Stimulated activated CD4-positive, alpha-beta T cell treated with anti-CD3 and anti-CD28 coated beads, TNF-alpha, amount 100 ng/mL, for 24 hours (primary cell): ENCODE data around the gene PTPRH.
"Not testable (repeated sequence)": the region's sequence is repeated elsewhere in the genome, so short reads cannot be mapped to it uniquely, and the experiment has no call there.

Source experiments
- DNase-seq, 3 experiments: peaks; one replicate each; pipeline ENCODE4 v3.0.0-alpha.2; 2020; ENCODE audit warnings: low read depth in 3 of 3

PTPRH gene

DNA sequence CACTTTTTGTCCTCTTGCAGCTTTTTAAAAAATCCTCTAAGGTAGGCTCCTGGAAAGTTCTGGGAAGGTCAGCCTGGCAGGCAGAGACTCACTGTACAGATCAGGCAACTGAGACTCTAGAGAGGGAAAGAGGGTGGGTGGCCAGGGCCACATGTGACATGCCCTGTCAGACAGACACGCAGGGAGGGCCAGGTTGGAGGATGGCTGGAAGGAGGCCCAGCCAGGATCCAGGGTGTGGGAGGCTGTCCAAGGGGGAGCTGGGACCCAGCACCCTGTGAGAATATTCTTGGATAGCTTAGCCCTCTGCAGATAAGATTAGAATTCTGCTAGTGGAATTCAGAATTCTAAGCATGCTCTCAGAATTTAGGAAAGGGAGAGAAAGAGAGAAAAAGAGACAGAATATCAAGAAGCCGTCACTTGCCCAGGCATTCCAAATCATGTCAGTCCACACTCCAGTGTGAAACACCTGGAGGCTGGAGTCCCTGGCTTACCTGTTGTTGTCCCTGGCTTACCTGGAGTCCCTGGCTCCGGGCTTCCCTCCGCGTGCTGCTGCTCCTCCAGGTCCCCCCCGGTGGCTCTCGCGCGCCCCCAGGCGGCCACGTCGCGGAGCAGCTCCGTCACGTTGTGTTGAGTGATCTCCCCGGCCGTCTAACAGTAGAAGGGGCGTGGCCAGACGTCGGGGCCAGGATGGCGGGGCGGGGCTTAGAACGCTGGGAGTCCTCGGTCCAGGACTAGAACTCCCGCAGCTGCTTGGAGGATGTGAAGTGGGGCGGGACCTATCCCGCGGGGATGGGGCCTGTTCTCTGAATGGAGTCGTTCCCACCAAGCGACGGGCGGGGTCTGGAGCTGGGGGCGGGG is 48.9 kb downstream of the PTPRH start:
- DNase-seq = peak; percentile 75 to 90 (median 82)

DNA sequence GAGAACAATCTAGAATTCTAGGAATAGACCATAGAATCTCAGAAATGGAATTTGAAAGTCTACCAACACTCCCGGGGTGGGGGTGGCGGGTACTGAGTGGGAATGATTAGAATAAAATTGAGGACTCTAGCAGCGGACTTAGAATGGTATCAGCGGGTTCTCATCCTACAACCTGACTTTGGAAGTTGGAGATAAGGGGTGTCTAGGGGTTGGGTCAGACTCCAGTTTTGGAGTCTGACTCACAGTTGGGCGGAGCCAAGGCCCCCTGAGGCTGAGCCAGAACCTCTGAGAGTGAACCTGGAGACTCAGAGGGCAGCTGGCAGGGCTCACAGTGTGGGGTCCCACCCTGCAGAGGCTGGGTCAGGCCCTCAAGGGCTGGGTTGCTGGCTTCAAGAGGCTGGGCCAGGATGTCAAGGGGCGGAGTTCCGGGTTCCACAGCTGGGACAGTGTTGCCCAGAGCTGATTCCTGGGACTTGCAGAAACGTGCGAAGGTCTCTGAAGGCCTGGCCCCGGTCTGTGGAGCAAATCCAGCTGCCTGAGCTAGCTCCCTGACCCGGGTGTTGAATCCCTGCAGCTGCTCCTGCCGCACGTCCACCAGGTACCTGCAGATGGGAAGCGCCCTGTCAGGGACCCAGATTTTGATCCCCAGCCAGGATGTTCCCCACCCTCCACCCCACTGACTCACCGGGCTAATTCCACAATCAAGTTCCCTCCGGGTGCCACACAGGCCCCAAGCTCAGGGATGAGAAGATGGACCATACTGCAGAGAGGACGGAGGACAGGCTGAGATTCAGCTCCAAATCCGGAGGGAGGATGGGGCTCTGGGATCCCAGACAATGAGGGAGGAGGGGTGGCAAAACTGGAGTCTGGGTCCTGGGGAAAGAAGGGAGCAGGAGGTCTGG is 50.2 kb downstream of the PTPRH start:
- DNase-seq = no peak

GRCh38 chr19:55158423-55158822 is 50.9 kb downstream of the PTPRH start:
- no peak for DNase-seq

GRCh38 chr19:55157064-55157908 is 52.0 kb downstream of the PTPRH start, which contains the start of gene TNNI3:
Gene TNNI3, minus strand, starts transcription at chr19:55157732. Its CDS starts 143 bp downstream, at chr19:55157589.
- no peak for DNase-seq

DNA sequence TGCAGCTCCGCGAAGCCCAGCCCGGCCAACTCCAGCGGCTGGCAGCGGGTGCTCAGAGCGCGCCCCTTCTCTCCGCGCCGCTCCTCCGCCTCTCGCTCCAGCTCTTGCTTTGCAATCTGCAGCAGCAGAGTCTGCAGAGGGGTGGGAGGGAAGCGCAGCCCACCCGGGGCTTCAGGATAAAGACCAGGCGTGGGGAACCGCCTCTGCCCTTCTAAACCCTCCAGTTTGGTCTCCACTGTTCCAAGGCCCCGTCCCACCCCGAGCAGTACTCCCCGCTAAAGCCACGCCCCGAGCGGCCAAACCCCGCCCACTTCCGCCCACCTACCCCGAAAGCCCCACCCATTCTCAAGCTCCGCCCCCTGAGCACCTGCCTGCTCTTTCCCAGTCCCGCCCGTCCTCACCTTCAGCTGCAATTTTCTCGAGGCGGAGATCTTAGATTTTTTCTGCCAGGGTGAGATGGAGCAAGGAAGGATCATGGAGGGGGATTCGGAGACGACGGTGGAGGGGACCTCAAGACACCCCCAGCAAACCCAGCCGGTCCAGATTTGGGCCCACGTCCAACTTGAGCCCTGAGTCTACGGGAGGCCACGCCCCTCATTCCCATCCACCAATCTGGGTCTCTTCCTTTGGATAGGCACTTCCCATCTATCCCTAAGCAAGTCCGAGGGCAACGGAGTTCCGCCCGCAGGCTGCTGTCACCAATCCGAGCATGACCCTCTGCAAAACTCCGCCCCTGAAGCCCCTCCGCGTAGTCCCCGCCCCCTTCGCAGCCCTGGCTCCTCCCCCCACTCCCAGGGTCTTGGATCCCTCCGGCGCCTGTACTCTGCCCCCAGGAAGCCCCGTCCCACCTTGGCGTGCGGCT is 52.9 kb downstream of the PTPRH start:
- DNase-seq = peak in 1 of 3 experiments; percentile 39

DNA sequence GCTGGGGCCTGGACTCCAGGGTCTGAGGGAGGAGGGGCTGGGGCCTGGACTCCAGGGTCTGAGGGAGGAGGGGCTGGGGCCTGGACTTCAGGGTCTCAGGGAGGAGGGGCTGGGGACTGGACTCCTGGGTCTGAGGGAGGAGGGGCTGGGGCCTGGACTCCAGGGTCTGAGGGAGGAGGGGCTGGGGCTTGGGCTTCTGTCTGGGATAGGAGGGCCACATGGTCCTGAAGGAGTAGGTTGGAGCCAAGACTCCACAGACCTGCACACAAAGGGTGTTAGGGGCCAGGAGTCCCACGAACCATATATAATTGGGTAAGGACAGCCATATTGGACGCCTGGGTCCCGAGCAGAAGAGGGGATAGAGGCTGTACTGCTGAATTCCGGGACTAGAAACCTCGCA is 53.5 kb downstream of the PTPRH start:
- DNase-seq = not testable (repeated sequence)

GRCh38 chr19:55153652-55154264 is 55.5 kb downstream of the PTPRH start:
- DNase-seq = no peak

DNA sequence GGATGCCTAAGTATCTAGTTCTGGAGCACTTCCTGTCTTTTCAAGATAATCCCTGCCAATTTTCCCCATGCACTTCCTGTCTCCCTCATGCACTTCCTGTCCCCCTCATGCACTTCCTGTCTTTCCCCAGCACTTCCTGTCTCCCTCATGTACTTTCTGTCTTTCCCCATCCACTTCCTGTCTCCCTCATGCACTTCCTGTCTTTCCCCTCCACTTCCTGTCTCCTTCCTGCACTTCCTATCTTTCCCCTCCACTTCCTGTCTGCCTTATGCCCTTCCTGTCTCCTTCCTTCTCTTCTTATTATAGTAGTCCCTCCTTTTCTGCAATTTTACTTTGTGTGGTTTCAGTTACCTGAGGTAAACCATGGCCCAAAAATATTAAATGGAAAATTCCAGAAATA is 57.3 kb downstream of the PTPRH start:
- DNase-seq = no peak

DNA sequence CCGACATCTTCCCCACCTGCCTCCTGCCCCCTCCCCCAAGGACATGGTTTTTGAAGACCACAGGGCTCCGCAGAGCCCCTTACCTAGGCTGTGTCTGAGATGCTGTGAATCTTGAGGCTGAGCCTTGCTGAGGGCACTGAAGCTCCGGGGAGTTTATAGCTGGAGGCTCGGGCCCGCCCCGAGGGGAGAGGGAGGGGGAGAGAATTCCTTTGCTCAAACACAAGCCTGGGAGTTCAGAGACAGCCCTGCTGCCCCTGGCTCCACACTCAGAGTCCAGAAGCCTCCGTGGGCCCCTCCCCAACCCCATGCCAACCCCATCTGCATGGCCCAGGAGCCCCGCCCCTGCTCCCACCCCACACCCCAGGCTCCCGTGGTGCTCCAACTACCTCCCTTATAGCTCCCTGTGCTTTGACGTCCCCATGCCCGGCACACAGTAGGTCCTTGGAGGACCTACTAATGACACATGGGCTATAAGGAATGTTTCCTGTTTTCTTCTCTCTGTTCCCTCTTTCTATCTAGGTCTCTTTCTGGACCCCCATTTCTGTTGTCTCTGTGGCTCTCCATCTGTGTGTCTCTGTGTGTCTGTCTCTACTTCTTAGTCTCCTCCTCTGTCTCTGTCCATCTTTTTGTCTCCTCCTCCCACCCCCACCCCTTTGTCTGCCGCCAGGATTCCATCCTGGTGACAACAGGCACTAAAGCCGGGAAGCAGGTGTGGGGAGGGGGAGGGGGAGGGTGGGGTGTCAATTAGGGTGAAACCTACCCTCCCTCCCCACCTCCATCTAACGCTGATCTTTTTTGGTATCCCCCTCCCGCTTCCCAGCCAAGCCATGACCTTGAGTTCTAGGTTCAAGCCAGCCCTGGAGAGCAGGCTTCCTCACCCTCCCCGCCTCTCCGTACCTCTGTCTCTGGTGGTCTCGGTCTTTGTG is 60.0 kb downstream of the PTPRH start, which contains the start of gene TNNT1:
TSS of gene TNNT1 (minus strand) at position 129 of the 926 bp plus-strand sequence. CDS start 2,049 bp downstream, outside the sequence.
- DNase-seq = no peak

GRCh38 chr19:55147545-55148251 is 61.6 kb downstream of the PTPRH start:
- no peak for DNase-seq

DNA sequence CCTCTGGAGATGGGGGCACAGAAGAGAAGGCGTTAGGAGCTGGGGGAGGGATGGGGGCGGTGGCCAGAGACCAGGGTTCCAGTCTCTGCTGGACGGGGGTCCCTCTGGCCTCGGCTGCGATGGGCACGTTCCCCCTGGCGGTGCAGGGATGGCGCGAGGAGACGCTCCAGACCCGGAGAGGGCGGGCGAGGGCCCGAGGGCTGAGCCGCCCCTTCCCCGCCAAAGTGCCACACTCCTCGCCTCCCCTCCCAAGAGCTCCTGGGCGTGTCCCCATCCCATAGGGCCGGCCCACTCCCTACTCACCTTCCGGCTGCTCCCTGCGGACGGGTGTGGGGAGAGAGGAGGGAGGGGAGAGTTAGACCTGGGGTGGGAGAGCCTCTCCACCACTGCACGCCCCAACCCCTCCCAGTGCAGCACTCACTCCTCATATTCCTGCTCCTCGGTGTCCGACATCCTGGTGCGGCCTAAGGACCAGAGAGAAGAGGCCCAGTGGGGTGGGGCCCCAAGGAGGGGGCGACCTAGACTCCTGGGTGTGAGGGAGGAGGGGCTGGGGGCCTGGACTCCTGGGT is 62.5 kb downstream of the PTPRH start:
- DNase-seq = no peak

DNA sequence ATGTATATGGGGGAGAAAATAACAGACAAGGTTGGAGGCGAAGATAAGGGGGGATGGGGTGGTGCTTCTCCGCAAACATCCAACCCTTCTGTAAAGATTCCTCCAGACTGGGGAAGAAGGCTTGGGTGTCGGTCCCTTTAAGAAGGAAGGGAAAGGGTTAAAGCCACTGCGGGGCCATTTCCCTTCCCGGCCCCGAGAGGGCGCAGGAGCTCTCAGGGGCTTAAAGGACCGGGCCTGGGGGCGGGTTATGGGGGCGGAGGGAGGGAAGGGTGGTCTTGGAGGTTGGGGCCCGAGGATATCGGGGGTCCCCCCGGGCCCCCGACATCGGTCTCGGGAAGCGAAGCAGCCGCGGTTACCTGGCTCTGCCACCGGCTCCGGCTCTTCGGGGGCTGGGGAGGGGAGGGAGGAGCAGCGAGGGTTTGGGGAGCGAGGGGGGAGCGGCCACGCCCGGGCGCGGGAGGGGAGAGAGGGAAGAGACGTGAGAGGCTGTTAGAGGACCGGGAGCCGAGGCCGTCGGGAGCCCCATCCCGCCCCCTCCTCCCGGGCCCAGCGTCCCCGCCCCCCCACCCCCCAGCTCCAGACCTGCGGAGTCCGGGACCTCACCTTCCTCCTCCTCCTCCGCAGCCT is 63.1 kb downstream of the PTPRH start:
- DNase-seq = no peak

DNA sequence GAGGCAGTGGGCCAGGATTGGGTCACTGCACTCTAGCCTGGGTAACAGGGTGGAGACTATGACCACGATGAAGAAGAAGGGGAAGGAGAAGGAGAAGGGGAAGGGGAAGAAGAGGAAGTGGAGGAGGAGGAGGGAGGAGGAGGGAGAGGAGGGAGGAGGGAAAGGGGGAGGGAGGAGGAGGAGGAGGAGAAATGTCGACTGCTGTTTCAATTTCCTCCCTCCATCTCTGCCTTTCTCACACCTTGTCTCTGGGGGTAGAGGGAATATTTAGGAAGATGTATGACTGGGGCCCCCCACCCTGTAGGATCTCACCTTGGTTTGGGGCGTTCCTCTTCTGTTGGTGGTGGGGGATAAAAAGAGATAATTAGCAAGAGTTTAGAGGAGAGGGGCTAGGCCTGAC is 64.1 kb downstream of the PTPRH start:
- DNase-seq = no peak

DNA sequence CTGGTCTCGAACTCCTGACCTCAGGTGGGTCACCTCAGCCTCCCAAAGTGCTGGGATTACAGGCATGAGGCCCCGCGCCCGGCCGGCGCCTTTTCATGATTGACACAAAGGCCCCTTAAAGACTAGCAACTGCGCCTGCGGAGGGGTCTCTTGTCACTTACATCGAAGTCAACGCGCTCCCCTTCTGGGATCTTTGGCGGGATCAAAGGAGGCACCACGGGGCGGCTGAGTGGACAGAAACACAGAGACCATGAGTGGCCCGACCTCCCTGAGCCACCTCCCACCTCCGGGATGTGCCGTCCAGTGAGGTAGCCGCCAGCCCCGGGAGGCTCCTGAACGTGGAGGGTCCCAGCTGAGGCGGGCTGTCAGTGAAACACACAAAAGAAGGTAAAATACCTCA is 67.6 kb downstream of the PTPRH start:
- no peak for DNase-seq

DNA sequence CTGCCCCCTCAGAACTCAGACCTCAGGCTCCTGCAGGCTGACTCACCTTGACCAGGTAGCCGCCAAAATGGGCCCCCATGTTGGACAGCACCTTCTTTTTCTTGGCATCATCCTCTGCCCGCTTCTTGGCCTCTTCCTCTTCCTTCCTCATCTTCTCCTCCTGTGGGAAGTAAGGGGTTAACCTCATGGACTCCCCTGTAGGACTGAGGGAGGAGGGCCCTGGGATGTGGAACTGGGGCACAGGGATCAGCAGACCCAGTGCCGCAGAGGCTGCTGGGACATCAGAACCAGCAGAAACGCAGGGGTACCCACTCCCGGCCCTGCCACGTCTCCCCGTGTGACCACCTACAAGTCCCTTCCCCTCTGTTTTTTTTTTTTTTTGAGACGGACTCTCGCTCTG is 71.4 kb downstream of the PTPRH start:
- DNase-seq = no peak

GRCh38 chr19:55136399-55137102 is 72.8 kb downstream of the PTPRH start:
- no peak for DNase-seq

GRCh38 chr19:55134736-55135135 is 74.6 kb downstream of the PTPRH start:
- no peak for DNase-seq
